Neural cell (in vitro differentiated cells): ENCODE measurements around the gene PARP3. TPM values are rescaled to one million over a fixed set of nuclear protein-coding genes. Genes with fewer than 3 reads are reported as not detected.

Experiments
- H2AFZ ChIP-seq: fragments of 200-600, 300-800 bp; sonication (generic), shearing (Covaris generic); 2 replicates; pipeline ENCODE4 v1.6.0; 2014; ENCODE audit warnings: low read depth, mild to moderate bottlenecking, antibody characterized with exemption, low read length, moderate library complexity
- H3F3A ChIP-seq: fragments of 200-600 bp; shearing (Covaris generic); 2 replicates; pipeline ENCODE4 v1.6.1; 2016; ENCODE audit warnings: mild to moderate bottlenecking, moderate library complexity, mixed read lengths, antibody characterized with exemption, low read length; ENCODE audit not compliant: insufficient read depth, poor library complexity, severe bottlenecking
- H3K27ac ChIP-seq: fragments of 200-600, 300-800 bp; sonication (generic), shearing (Covaris generic); 2 replicates; pipeline ENCODE4 v1.5.1; 2014; ENCODE audit warnings: mild to moderate bottlenecking, low read length, moderate library complexity
- H3K27me3 ChIP-seq: fragments of 300-800, 200-600 bp; sonication (generic), shearing (Covaris generic); 2 replicates; pipeline ENCODE4 v1.6.0; 2014; ENCODE audit warnings: mild to moderate bottlenecking, low read depth, low read length, moderate library complexity; ENCODE audit not compliant: insufficient read depth
- H3K36me3 ChIP-seq: fragments of 300-800, 200-600 bp; sonication (generic), shearing (Covaris generic); 2 replicates; pipeline ENCODE4 v1.5.1; 2014; ENCODE audit warnings: mild to moderate bottlenecking, antibody characterized with exemption, low read length, moderate library complexity; ENCODE audit not compliant: insufficient read depth
- H3K4me2 ChIP-seq: fragments of 300-800, 200-600 bp; sonication (generic), shearing (Covaris generic); 2 replicates; pipeline ENCODE4 v1.6.0; 2014; ENCODE audit warnings: mild to moderate bottlenecking, low read length
- H3K4me3 ChIP-seq: fragments of 300-800, 200-600 bp; sonication (generic), shearing (Covaris generic); 2 replicates; pipeline ENCODE4 v1.5.1; 2014; ENCODE audit warnings: mild to moderate bottlenecking, low read length, moderate library complexity
- H3K79me2 ChIP-seq: fragments of 200-600 bp; shearing (Covaris generic); replicated peaks from 2 replicates; pipeline ENCODE4 v1.6.0; 2014; ENCODE audit warnings: mild to moderate bottlenecking, low read length, moderate library complexity; ENCODE audit not compliant: insufficient read depth
- H3K9ac ChIP-seq: fragments of 300-800, 200-600 bp; sonication (generic), shearing (Covaris generic); 2 replicates; pipeline ENCODE4 v1.6.1; 2016; ENCODE audit warnings: mild to moderate bottlenecking, low read length, mixed read lengths
- H3K9me2 ChIP-seq: fragments of 200-600 bp; shearing (Covaris generic); 2 replicates; pipeline ENCODE4 v1.6.1; 2016; ENCODE audit warnings: mild to moderate bottlenecking, low read length, mixed read lengths; ENCODE audit not compliant: insufficient read depth
- H3K9me3 ChIP-seq: fragments of 200-600, 300-800 bp; sonication (generic), shearing (Covaris generic); 2 replicates; pipeline ENCODE4 v1.6.1; 2016; ENCODE audit warnings: mild to moderate bottlenecking, mixed run types, low read length, moderate library complexity, mixed read lengths
- H4K20me1 ChIP-seq: fragments of 200-600 bp; shearing (Covaris generic); 2 replicates; pipeline ENCODE4 v1.6.1; 2016; ENCODE audit warnings: mild to moderate bottlenecking, mixed run types; ENCODE audit not compliant: insufficient read depth
- CTCF ChIP-seq: fragments of 450-650 bp; IDR thresholded peaks from 2 replicates; pipeline ENCODE4 v1.5.1; 2014; ENCODE audit warnings: antibody characterized with exemption, mild to moderate bottlenecking, moderate library complexity; ENCODE audit not compliant: poor library complexity, severe bottlenecking
- EP300 ChIP-seq: fragments of 450-650 bp; conservative IDR thresholded peaks from 2 replicates; pipeline ENCODE4 v1.6.1; 2014; ENCODE audit warnings: antibody characterized with exemption, mild to moderate bottlenecking, moderate library complexity; ENCODE audit not compliant: poor library complexity, severe bottlenecking
- EZH2 ChIP-seq: fragments of 200-600, 300-800 bp; shearing (Covaris generic), sonication (generic); IDR thresholded peaks from 2 replicates; pipeline ENCODE4 v1.6.1; 2014; ENCODE audit warnings: antibody characterized with exemption, low read length, borderline replicate concordance, mild to moderate bottlenecking; ENCODE audit not compliant: insufficient read depth, poor library complexity, severe bottlenecking
- MXI1 ChIP-seq: fragments of 450-650 bp; conservative IDR thresholded peaks from 2 replicates; pipeline ENCODE4 v1.6.1; 2014; ENCODE audit warnings: antibody characterized with exemption, mild to moderate bottlenecking; ENCODE audit not compliant: poor library complexity, severe bottlenecking
- POLR2AphosphoS5 ChIP-seq: IDR thresholded peaks from 2 replicates; pipeline ENCODE4 v1.6.1; 2012
- RAD21 ChIP-seq: fragments of 450-650 bp; conservative IDR thresholded peaks from 2 replicates; pipeline ENCODE4 v1.6.1; 2014; ENCODE audit warnings: antibody characterized with exemption, mild to moderate bottlenecking, moderate library complexity
- REST ChIP-seq: IDR thresholded peaks from 2 replicates; pipeline ENCODE4 v1.6.1; 2012; ENCODE audit warnings: borderline replicate concordance
- SMC3 ChIP-seq: fragments of 450-650 bp; conservative IDR thresholded peaks from 2 replicates; pipeline ENCODE4 v1.6.1; 2014; ENCODE audit warnings: antibody characterized with exemption, mild to moderate bottlenecking, moderate library complexity; ENCODE audit not compliant: poor library complexity
- TAF1 ChIP-seq: IDR thresholded peaks from 2 replicates; pipeline ENCODE4 v1.6.1; 2012; ENCODE audit warnings: low read depth
- polyA plus RNA-seq: library from polyadenylated mRNA; depleted of rRNA; stranded (reverse); fragments of >200 nt; gene quantifications from 2 replicates; pipeline ENCODE4 v1.2.3, GENCODE V29; 2014

Gene PARP3
- polyA plus RNA-seq, 1 donor from 2014 or later, result 5.3 TPM

GRCh38 chr3:51983578-51984268 lies 41.6 kb downstream of the PARP3 start:
- Histone ChIP-seq H3K4me3 (peak overlapping the region; percentile 59), H3K9me3 (no peaks in the 10 kb centered on the region), H3K36me3 (no peaks in the 10 kb centered on the region), H3K9me2 (no peaks in the 10 kb centered on the region), H3K27me3 (no peaks in the 10 kb centered on the region), H3K79me2 (no peaks in the 10 kb centered on the region), H4K20me1 (no peaks in the 10 kb centered on the region), H3K9ac (peak overlapping the region; percentile 46), H3K27ac (no peak overlapping the region), H3F3A (no peaks in the 10 kb centered on the region), H3K4me2 (no peak overlapping the region), H2AFZ (no peak overlapping the region)
- no peak for TF ChIP-seq SMC3
- no peak for TF ChIP-seq RAD21
- no peak for TF ChIP-seq REST
- TF ChIP-seq MXI1, result no peak
- TF ChIP-seq EZH2, result no peak

GRCh38 chr3:51984269-51984647 lies 42.1 kb downstream of the PARP3 start:
- Histone ChIP-seq H3K4me3 (no peak overlapping the region), H3K36me3 (no peaks in the 10 kb centered on the region), H2AFZ (no peak overlapping the region), H3K27me3 (no peaks in the 10 kb centered on the region), H3F3A (no peaks in the 10 kb centered on the region), H3K9ac (no peak overlapping the region), H3K9me2 (no peaks in the 10 kb centered on the region), H3K4me2 (no peak overlapping the region), H3K79me2 (no peaks in the 10 kb centered on the region), H4K20me1 (no peaks in the 10 kb centered on the region), H3K9me3 (no peaks in the 10 kb centered on the region), H3K27ac (no peak overlapping the region)
- TF ChIP-seq SMC3 (no peak), CTCF (no peak), REST (no peak), EZH2 (no peak), EP300 (no peak), MXI1 (no peak), POLR2AphosphoS5 (no peak), TAF1 (no peak), RAD21 (no peak)
